ENCODE data around the gene GNL1.
"Not testable (repeated sequence)": the region's sequence is repeated elsewhere in the genome, so short reads cannot be mapped to it uniquely, and the experiment has no call there.

GNL1 gene

GRCh38 chr6:30565772-30566171 lies 9.5 kb upstream of the GNL1 start:
- no peak for DNase-seq

DNA sequence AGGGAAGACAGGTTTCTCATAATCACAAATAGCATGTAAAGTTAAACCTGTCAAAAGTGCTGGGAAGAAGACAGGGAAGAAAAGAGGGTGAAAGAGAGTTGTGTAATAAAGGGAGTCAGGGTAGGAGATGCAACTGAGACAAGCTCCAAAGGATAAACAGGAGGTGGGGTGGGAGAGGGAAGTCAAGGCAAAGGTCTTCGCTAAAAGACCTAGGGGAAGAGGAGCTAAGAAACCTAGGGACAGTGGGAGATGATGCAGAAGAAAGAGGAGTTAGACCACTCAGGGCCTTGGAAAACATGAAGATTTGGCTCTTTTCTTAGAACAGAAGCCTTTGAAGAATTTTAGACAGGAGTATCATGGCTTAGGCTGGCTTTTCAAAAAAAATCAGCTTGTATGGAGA lies 7.8 kb upstream of the GNL1 start:
- DNase-seq, result no peak

GRCh38 chr6:30562470-30563425 lies 6.5 kb upstream of the GNL1 start:
- DNase-seq, result no peak

GRCh38 chr6:30560930-30561329 lies 4.6 kb upstream of the GNL1 start:
- DNase-seq, result no peak

DNA sequence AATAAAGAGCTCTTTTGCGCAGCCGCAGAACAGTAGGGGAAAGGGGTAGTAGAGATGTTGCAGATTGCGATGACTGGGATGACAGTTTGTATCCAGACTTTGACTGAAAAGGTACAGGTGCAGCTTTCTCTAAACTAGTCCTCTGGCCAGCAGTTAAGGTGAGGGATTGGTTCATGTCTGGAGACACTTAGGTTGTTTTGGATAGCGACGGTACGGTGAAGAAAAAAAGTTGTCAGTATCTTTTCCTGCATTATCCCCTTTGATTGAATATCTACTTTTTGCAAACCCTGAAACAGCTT lies 1.3 kb upstream of the GNL1 start:
- no peak for DNase-seq

- DNase-seq, result peak; percentile 99
These were observed 805 bp upstream of the GNL1 start, which contains the start of gene PRR3 for GRCh38 chr6:30556906-30557682. Gene PRR3, plus strand, starts transcription at chr6:30557295. Its CDS starts 50 bp downstream, at chr6:30557345.

DNA sequence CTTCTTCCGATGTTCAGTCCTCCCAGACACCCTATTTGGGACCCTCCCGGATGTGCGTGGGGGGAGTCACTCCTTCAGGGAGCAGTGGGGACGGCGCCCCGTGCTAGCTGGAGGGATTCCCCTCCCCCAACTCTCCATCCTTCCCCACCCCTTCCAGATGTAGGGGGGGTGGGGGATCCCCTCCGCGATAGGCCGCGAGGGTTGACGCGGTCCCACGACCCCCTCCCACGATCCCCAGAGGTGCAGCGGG lies 548 bp downstream of the GNL1 start:
- DNase-seq, result peak; percentile 47

GRCh38 chr6:30554962-30555815 lies 1.1 kb downstream of the GNL1 start:
- DNase-seq, result no peak

DNA sequence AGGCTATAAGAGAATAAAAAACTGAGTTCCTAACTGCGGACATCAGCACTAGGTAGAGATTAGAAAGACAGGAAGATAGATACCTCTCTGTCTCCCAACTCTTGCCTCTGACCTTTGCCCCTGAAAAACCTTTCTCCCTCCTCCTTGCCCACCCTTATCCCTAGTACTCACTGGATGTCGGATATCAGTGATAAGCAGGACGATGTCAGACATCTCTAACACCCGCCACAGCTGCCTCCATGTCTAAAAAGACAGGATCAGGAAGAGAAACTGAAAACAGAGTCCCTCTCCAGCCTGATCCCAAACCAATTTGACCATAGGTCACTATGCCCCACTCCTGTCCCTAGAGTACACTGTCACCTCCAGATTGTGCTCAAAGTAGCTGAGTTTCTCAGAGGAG lies 1.9 kb downstream of the GNL1 start:
- no peak for DNase-seq

DNA sequence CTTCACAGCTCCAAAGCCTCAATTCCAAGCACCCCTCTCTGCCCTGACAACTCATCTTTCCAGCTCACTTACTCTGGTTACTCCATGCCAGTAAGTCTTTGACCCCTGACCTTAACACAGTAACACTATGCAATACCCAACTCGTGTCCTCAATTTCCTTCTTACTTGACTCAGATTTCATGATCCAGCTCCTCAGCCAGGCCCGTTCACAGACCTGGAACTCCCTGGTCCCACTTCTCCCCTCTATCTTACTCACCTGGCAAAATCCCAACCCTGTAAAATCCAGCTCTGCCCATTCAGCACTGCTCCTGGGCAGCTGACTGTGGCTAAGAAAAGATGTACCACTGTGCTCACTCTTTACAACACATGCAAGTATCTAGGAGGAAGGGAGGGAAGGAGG lies 7.9 kb downstream of the GNL1 start:
- DNase-seq, result no peak

DNA sequence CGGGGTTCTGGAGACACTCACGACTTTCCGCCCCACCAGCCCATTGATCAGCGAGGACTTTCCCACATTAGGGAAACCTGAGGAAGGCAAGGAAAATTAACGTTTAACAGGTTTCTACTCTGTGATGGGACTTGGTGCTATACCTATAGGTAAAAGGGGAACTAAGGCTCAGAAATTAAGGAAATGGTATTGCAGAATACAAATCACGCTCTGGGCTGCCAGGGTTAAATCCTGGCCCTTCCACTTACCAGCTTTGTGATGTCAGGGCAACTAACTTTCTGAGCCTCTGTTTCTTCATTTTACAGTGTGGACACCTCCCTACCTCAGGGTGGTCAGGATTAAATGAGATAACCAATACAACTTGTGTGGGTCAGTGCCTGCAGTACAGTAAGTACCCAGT lies 8.8 kb downstream of the GNL1 start:
- DNase-seq, result no peak

DNA sequence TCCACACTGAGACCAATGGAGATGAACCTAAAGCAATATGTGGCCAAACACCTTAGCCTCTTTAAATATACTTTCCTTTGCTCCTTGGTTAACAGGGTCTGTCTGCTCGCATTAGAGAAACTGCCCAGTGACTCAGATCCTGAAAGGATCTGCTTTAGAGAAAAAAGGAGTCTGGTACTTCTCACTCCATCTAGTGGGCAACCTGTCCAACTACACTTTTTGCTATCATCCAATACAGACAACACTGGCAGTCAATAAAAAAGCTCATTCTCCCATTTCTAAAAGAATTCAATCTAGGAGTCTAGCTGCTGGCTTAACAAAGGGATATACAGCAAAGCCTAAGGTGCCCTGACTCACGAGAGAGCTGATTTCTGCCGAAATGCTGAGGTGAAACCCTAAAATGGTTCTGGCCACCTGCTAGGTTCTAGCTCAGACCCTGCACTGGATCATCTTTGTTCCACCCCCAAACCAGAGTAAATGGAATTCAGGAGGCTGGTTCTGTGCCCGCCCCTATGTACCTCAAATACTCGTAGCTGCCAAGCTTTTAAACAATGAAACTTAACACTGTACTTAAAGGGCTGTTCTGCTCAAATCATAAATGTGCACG lies 11.5 kb downstream of the GNL1 start:
- DNase-seq, result peak; percentile 50

GRCh38 chr6:30543821-30544220 lies 12.5 kb downstream of the GNL1 start:
- no peak for DNase-seq

DNA sequence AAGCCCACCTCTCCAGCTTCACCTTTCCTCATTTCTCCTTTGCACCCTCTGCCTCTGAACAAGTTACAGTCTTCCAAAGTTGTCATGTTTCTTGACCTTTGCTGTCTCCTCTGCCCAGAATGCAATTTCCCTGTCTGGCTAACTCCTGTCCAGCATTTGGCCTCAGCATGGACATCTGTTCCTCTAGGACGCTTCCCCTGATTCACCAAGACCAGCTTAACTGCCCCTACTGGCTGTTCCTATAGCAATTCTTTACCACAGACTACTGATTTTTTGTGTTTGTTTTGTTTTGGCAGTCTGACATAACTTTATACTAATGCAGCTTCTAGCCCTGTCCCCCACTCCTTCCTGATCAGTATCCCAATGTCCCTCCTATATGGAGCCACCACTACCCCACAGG lies 13.4 kb downstream of the GNL1 start:
- DNase-seq, result no peak

GRCh38 chr6:30542404-30542725 lies 13.9 kb downstream of the GNL1 start:
- no peak for DNase-seq

GRCh38 chr6:30541515-30542403 lies 14.5 kb downstream of the GNL1 start:
- peak; percentile 84 for DNase-seq

- no peak for DNase-seq
These were observed 18.4 kb downstream of the GNL1 start for GRCh38 chr6:30537931-30538330.

- no peak for DNase-seq
These were observed 22.6 kb downstream of the GNL1 start for GRCh38 chr6:30533460-30534294.

GRCh38 chr6:30530014-30530413 lies 26.3 kb downstream of the GNL1 start:
- DNase-seq, result no peak

GRCh38 chr6:30529349-30529875 lies 26.9 kb downstream of the GNL1 start:
- not testable (repeated sequence) for DNase-seq

GRCh38 chr6:30526444-30526843 lies 29.8 kb downstream of the GNL1 start:
- not testable (repeated sequence) for DNase-seq
